HG02840 (cell line): ENCODE data around the gene DES.
"Not testable (repeated sequence)": the region's sequence is repeated elsewhere in the genome, so short reads cannot be mapped to it uniquely, and the experiment has no call there.

Experiments used
- ATAC-seq: cut with Tn5 transposase; IDR thresholded peaks from one replicate; pipeline ENCODE4 v1.9.1; 2021; ENCODE audit warnings: mild to moderate bottlenecking, moderate library complexity, moderate number of reproducible peaks; ENCODE audit not compliant: unreplicated experiment, low FRiP score

Gene DES

DNA sequence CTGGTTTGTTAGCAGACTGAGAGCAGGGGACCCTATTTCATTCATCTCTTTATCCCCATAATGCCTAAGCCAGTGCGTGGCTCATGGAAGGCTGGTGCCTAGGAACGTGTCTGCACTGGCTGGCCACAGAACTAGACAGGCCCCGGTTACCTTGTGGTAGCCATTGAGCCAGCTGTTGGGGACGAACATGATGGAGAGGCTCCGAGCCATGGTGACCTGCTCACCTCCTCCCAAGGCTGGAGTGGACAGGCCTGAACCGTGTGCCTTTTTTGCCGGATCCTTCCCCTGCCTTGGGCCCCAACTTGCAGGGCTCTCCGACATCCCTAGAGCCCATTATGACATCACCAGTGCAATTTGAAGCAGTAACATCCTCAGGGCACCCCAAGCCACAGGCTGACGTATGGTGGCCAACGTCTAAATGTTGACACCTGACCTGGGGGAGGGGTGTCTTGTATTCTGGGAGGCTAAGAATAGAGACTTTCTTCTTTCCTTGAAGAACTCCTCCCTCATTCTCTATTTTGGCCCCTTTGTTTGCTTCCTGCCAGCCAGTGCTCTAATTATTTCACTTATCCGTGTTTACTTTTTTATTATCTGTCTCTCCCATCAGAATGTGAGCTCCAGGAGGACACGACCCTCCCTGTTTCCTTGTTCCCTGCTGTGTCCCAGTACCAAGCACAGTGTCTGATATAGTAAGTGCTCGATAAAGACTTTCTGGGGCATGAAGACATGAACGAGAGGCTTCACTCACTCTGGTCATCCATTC, 18.3 kb upstream of the DES start:
- ATAC-seq, result no peak

GRCh38 chr2:219400562-219400961, 17.6 kb upstream of the DES start:
- no peak for ATAC-seq

GRCh38 chr2:219401606-219402005, 16.6 kb upstream of the DES start:
- no peak for ATAC-seq

GRCh38 chr2:219402665-219403515, 15.3 kb upstream of the DES start:
- no peak for ATAC-seq

- no peak for ATAC-seq
Observed at GRCh38 chr2:219403861-219404260, 14.3 kb upstream of the DES start.

DNA sequence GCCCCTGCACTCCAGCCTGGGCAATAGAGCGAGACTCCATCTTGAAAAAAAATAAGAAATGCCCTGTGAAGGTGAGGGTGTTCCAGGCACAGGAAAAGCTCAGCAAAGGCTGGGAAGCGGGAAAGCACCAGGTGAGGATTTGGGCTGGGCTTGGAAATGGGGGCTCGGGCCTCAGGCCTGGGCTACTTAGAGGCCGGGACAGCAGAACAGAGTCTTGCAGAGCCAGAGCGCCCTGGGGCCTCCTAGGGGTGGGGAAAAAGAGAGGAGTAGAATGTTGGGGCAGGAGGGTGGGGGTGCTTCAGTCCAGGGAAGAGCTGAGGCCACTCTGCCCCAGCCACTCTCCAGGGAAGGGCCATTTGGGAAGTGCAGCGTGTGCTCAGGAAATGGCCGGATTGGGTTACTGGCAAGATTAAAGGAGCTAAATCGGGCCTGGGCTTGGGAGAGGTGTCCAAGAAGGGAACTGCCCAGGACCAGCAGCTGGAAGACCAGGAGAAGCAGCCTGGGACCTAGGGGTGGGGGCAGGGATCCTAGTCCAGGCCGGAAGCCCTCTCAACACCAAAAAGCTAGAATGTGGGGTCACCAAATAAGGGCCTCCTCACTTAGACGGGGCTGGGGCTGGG, 13.8 kb upstream of the DES start:
- no peak for ATAC-seq

- ATAC-seq, result no peak
Observed at GRCh38 chr2:219404954-219405353, 13.2 kb upstream of the DES start.

DNA sequence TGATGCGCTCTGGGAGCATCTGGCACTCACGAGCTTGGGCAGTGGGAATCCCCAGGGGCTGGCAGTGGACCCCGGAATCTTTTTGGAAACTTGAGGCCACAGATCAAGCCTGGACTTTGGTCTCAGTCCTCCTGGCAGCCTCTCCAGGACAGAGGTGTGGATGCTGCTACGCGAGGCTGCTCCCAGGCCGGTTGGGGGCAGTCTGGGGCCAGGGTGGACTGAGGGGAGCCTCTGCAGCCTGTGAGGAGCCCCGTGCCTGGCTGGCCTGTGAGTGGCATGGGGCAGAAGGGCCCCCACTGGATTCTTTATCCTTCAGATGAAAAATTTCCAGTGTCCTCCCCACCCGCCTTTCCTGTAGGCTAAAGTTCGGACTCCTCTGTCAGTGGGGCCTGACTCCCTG, 12.7 kb upstream of the DES start:
- ATAC-seq, result no peak

GRCh38 chr2:219405958-219406860, 12.0 kb upstream of the DES start:
- ATAC-seq, result no peak

- no peak for ATAC-seq
Observed at GRCh38 chr2:219406861-219407230, 11.3 kb upstream of the DES start.

GRCh38 chr2:219407343-219407742, 10.8 kb upstream of the DES start:
- ATAC-seq, result not testable (repeated sequence)

DNA sequence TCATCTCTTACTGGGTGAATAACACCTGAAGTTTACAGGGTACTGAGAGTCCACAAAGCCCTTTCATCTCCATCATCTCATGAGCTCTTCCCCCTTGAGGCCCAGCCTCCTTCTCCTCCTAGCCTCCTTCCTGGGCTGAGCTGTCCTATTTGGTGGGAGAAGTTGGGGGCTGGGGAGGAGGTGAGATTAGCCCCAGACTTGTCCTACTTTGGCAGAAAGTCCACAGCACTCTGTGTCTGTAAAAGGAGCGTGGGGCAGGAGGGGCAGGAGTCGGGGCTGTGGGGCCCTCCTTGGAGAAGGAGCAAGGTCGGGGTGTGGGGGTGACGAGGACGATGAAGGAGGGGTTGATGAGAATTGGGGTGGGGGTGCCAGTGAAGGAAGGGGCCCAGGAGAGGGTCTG, 10.0 kb upstream of the DES start:
- ATAC-seq, result no peak

- no peak for ATAC-seq
Observed at GRCh38 chr2:219408631-219409030, 9.5 kb upstream of the DES start.

GRCh38 chr2:219409619-219410018, 8.6 kb upstream of the DES start:
- ATAC-seq, result no peak

DNA sequence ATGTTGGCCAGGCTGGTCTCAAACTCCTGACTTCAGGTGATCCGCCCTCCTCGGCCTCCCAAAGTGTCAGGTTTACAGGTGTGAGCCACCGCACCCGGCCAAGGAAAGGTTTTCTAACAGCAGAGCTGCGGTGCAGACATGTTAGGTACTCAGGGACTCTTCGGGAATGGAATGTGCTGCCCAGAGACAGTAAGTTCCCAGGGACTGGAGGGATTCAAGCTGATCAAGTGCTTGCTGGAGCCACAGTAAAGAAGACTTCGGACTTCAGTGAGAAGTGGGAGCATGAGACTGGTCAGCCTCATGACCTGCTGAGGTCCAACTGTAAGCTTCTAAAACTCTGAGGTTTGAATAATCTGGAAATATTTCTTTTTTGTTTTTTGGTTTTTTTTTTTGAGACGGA, 7.8 kb upstream of the DES start:
- no peak for ATAC-seq

- ATAC-seq, result no peak
Observed at GRCh38 chr2:219414857-219415256, 3.3 kb upstream of the DES start.

- no peak for ATAC-seq
Observed at GRCh38 chr2:219415580-219416234, 2.5 kb upstream of the DES start.

GRCh38 chr2:219416235-219416602, 2.0 kb upstream of the DES start:
- no peak for ATAC-seq

DNA sequence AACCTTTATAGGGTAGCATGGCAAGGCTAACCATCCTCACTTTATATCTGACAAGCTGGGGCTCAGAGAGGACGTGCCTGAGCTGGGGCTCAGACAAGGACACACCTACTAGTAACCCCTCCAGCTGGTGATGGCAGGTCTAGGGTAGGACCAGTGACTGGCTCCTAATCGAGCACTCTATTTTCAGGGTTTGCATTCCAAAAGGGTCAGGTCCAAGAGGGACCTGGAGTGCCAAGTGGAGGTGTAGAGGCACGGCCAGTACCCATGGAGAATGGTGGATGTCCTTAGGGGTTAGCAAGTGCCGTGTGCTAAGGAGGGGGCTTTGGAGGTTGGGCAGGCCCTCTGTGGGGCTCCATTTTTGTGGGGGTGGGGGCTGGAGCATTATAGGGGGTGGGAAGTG, 1.2 kb upstream of the DES start:
- ATAC-seq, result no peak

GRCh38 chr2:219417374-219417773, 803 bp upstream of the DES start:
- no peak for ATAC-seq
